GM12878 (cell line): ENCODE results near the gene SPATA32. TPM values are rescaled to one million over a fixed set of nuclear protein-coding genes. Genes with fewer than 3 reads are reported as not detected.
A peak's percentile ranks its signal among the peaks of the same experiment; 100 is the strongest.

Source experiments
- ATAC-seq: fragments of 200-7000 bp; cut with Tn5 transposase; 3 replicates; pipeline ENCODE4 v1.9.1; 2020; ENCODE audit warnings: mild to moderate bottlenecking, moderate library complexity
- BruUV-seq: library from RNA; stranded (reverse); fragments of 400-500 nt; replicated peaks from 2 replicates; lab custom pipeline; 2021; lab: Mats Ljungman, UMichigan
- CTCF ChIA-PET: fragments of 300-600 bp; sonication (Branson Sonifier 250); formaldehyde crosslinking; extraction: SDS; loops from one replicate; lab custom pipeline; 2021; ENCODE audit warnings: inconsistent platforms; lab: Yijun Ruan, JAX
- POLR2A ChIA-PET: fragments of 350-600 bp; formaldehyde crosslinking; extraction: SDS; loops from one replicate; lab custom pipeline; 2021; ENCODE audit warnings: inconsistent platforms; lab: Charles Lee
- RAD21 ChIA-PET: fragments of 300-600 bp; sonication (Branson Sonifier 250); formaldehyde crosslinking; loops from one replicate; lab custom pipeline; 2023; ENCODE audit warnings: antibody characterized with exemption; ENCODE audit not compliant: unreplicated experiment; lab: Charles Lee
- SMC1A ChIA-PET: fragments of 300-600 bp; sonication (Branson Sonifier 250); formaldehyde crosslinking; loops from one replicate; lab custom pipeline; 2023; ENCODE audit not compliant: unreplicated experiment, uncharacterized antibody; lab: Charles Lee
- DNase-seq: peaks from one replicate; pipeline ENCODE4 v3.0.0-alpha.2; 2011; ENCODE audit warnings: low read depth, low spot score
- FAIRE-seq: peaks from 3 replicates; lab custom pipeline; 2011; peaks lifted over from hg19 to GRCh38; lab: Jason Lieb, UNC
- H2AFZ ChIP-seq: 2 replicates; pipeline ENCODE4 v1.6.0; 2011; ENCODE audit warnings: low read depth, low read length, control low read depth; ENCODE audit not compliant: control insufficient read depth
- H3K27ac ChIP-seq: 2 replicates; pipeline ENCODE4 v1.5.1; 2011; ENCODE audit warnings: control low read depth; ENCODE audit not compliant: control insufficient read depth, insufficient read depth
- H3K27me3 ChIP-seq, 2 experiments: replicated peaks in 1 of 2; 2 replicates each; pipeline versions ENCODE4 v1.6.0 to v1.6.1; 2011; ENCODE audit warnings: low read length in 1 of 2; ENCODE audit not compliant: control insufficient read depth in 2 of 2, insufficient read depth in 2 of 2
- H3K36me3 ChIP-seq, 2 experiments: 2 replicates each; pipeline ENCODE4 v1.5.1; 2011; ENCODE audit warnings: low read length in 1 of 2; ENCODE audit not compliant: control insufficient read depth in 2 of 2, insufficient read depth in 2 of 2
- H3K4me1 ChIP-seq: 2 replicates; pipeline ENCODE4 v1.6.1; 2011; ENCODE audit warnings: mild to moderate bottlenecking, low read length, moderate library complexity, mixed read lengths; ENCODE audit not compliant: control insufficient read depth, insufficient read depth
- H3K4me2 ChIP-seq: 2 replicates; pipeline ENCODE4 v1.6.0; 2011; ENCODE audit warnings: control low read depth; ENCODE audit not compliant: control insufficient read depth, insufficient read depth
- H3K4me3 ChIP-seq: fragments of 200-600 bp; sonication (generic); 2 replicates; pipeline ENCODE4 v1.5.1; 2016
- H3K79me2 ChIP-seq: 2 replicates; pipeline ENCODE4 v1.6.0; 2011; ENCODE audit warnings: low read length; ENCODE audit not compliant: control insufficient read depth, insufficient read depth
- H3K9ac ChIP-seq: 2 replicates; pipeline ENCODE4 v1.8.0; 2011; ENCODE audit warnings: low read length, control low read depth, mixed read lengths; ENCODE audit not compliant: control insufficient read depth, insufficient read depth
- H3K9me3 ChIP-seq: replicated peaks from 3 replicates; pipeline ENCODE4 v1.5.1; 2011; ENCODE audit warnings: mild to moderate bottlenecking, low read length; ENCODE audit not compliant: control insufficient read depth, insufficient read depth
- H4K20me1 ChIP-seq: 2 replicates; pipeline ENCODE4 v1.6.0; 2011; ENCODE audit not compliant: control insufficient read depth, insufficient read depth
- ASH2L ChIP-seq: fragments of 300-600, 200-600 bp; sonication (generic); IDR thresholded peaks from 2 replicates; pipeline ENCODE4 v1.6.1; 2017; ENCODE audit warnings: low read depth, mild to moderate bottlenecking, borderline replicate concordance
- IKZF1 ChIP-seq: fragments of 450-650 bp; conservative IDR thresholded peaks from 2 replicates; pipeline ENCODE4 v1.6.1; 2017; ENCODE audit warnings: antibody characterized with exemption, mild to moderate bottlenecking
- NFYB ChIP-seq: IDR thresholded peaks from 2 replicates; pipeline ENCODE4 v1.6.1; 2011; ENCODE audit warnings: low read depth, mild to moderate bottlenecking, low read length, improper control_type of control experiment, moderate library complexity; ENCODE audit not compliant: insufficient read depth
- RB1 ChIP-seq: fragments of 450-650 bp; formaldehyde crosslinking; IDR thresholded peaks from 2 replicates; pipeline ENCODE4 v1.6.1; 2017; ENCODE audit warnings: mild to moderate bottlenecking, borderline replicate concordance
- SMC3 ChIP-seq: IDR thresholded peaks from 2 replicates; pipeline ENCODE4 v1.6.1; 2011; ENCODE audit warnings: low read length, improper control_type of control experiment, borderline replicate concordance
- SUZ12 ChIP-seq: fragments of 200-600 bp; sonication (generic); IDR thresholded peaks from one replicate; pipeline ENCODE4 v1.6.1; 2018; ENCODE audit warnings: antibody characterized with exemption, mild to moderate bottlenecking; ENCODE audit not compliant: unreplicated experiment
- TAF1 ChIP-seq: IDR thresholded peaks from 2 replicates; pipeline ENCODE4 v1.6.1; 2011; ENCODE audit warnings: mild to moderate bottlenecking, low read depth, low read length, borderline replicate concordance
- WGBS: methylation state at CpG from one replicate; pipeline ENCODE4 v1.1.6; 2016; ENCODE audit warnings: low lambda C conversion rate; ENCODE audit not compliant: insufficient replicate concordance, insufficient coverage; ENCODE audit errors: missing lambda C conversion rate; 5-methylcytosine and 5-hydroxymethylcytosine counted together
- in situ Hi-C: fragments of 300-500 bp; cut with MboI; formaldehyde crosslinking; loops from 9 replicates; pipeline ENCODE4 v1.14.3; 2018; ENCODE audit warnings: mixed read lengths
- intact Hi-C: fragments of 100-400 bp; cut with micrococcal nuclease; formaldehyde crosslinking; loops from one replicate; pipeline ENCODE4 v1.14.2; 2022; ENCODE audit not compliant: unreplicated experiment
- polyA plus RNA-seq, 11 experiments: library from polyadenylated mRNA; depleted of rRNA in 4 of 11; unstranded in 6 of 11; stranded (reverse) in 5 of 11; fragments of >200 nt; fragmentation: Nextera tagmentation in 4 of 11; fragmentation: Illumina TruSeq in 1 of 11; extraction: Ambion mirVana in 4 of 11; extraction: Trizol in 1 of 11; gene quantifications; 1 replicate in 1 of 11; 2 replicates in 10 of 11; pipeline versions ENCODE4 v1.2.1 to v1.2.3, GENCODE V29; 2011 to 2016; ENCODE audit warnings: inconsistent platforms in 2 of 11, missing spikeins in 2 of 11, low read depth in 1 of 11
- total RNA-seq, 4 experiments: library from RNA; depleted of rRNA in 3 of 4; stranded (reverse); fragments of >200 nt in 3 of 4; fragmentation: Illumina TruSeq in 1 of 4; extraction: Trizol in 1 of 4; gene quantifications; 2 replicates each; pipeline versions ENCODE4 v1.2.1 to v1.2.3, GENCODE V29; 2013 to 2021
- TF ChIP-seq, protein P1 (sequence below), 3 experiments: IDR thresholded peaks in 2 of 3; conservative IDR thresholded peaks in 1 of 3; 2 replicates each; pipeline ENCODE4 v1.5.1; 2011; ENCODE audit warnings: low read depth in 3 of 3, low read length in 3 of 3, mild to moderate bottlenecking in 3 of 3, control low read depth in 2 of 3, moderate library complexity in 2 of 3, inconsistent platforms in 1 of 3, mixed read lengths in 1 of 3; ENCODE audit not compliant: control insufficient read depth in 2 of 3, insufficient read depth in 1 of 3; ENCODE audit errors: extremely low read depth in 1 of 3

The SPATA32 gene
- total and polyA plus RNA-seq, 10 of the 15 experiments (the other 5 are each of a cell fraction or from before 2014, with no cell fraction given): 0.03 to 0.35 (median 0.11) TPM; not detected in 3

DNA sequence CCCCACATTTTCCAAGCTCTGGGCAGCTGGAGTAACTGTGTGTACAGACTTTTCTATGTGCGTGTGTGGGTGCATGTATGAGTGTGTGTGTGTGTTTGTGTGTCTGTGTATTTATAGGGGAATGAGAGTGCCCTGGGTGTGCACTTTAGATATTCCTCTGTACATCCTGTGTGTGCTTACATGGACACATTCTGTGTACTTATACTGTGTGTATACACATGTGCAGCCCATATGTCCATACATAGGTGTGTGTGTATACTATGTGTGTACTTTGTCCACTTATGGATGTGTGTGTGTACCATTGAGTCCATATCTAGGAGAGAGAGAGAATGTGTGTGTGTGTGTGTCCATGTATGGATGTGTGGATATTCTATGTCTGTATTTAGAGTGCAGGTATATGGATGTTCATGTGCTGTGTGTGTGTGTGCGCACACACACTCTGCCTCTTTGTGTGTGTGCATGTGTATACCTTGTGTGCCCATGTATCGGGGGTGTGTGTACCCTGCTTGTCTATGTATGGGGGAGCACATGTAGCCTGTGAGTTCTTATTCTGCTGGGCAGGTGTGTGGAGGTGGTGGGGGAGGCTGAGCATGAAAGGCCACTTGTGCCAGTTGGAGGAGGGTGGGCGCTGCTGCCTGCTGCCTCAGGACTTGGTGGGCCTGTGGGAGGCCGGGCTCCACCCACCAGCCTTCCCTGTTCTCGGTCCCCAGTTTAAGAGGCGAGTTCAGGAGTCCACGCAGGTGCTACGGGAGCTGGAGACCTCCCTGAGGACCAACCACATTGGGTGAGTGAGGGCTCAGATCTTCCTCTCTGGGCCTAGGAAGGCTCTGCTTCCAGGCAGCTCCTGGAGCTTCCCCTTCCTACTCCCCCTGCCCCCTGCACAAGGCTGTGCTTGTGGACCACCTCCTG, 29.1 kb downstream of the SPATA32 start (continued):
- TF ChIP-seq ASH2L (no peak), NFYB (no peak), IKZF1 (no peak), RB1 (no peak), SUZ12 (no peak)

DNA sequence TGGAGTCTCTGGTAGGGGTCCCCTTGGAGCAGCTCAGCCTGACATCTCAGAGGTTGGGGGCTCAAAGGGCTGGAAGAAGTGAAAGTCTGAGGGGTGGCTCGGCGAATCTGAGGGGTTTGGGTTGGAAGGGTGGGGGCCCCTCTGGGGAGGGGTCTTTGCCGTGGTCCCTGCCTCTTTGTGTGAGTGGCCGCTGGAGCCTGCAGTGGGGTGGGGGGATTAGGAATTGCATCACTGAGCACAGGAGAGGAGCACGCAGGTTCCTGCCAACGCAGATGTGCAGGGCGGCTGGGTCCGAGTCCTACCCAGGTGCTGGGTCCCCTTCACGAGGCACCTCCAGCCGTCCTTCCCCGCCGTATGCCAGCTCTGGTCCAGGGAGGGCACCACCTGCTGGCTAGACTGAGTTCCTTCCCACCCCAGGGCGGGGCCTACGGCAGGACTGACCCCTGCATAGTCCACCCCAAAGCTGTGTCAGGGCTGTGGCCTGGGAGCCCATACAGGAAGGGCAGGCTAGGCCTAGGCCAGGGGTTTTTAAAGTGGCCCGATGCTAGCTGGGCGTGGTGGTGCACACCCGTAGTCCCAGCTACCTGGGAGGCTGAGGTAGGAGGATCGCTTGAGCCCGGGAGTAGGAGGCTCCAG, 30.3 kb downstream of the SPATA32 start:
- RAD21 ChIA-PET: interaction anchor here (1.1 to 10.1 kb wide), 7 partner anchors 11 to 154 kb away, joined by 3 to 225 read pairs (median 3); partner anchors contain the start of genes ACBD4 and FMNL1
- in situ Hi-C loops (no loop called here), intact Hi-C loops (no loop called here)
- Histone ChIP-seq H3K4me1 (peaks cover 42% of the 10 kb centered on the region), H3K9me3 (no peaks in the 10 kb centered on the region), H4K20me1 (no peaks in the 10 kb centered on the region; the same call in 1 of the 2 replicates), H3K4me2 (no peak overlapping the region), H3K27ac (no peak overlapping the region; the same call in 1 of the 2 replicates), H3K27me3 (no peaks in the 10 kb centered on the region), H3K36me3 (peaks cover 16 to 23% of the 10 kb centered on the region in 2 experiments), H3K79me2 (peaks cover 46% of the 10 kb centered on the region), H3K9ac (no peak overlapping the region), H3K4me3 (no peak overlapping the region), H2AFZ (no peak overlapping the region)
- POLR2A ChIA-PET: interaction anchor here (0.6 to 5.4 kb wide), 4 partner anchors 11 to 87 kb away, joined by 3 to 53 read pairs (median 3); partner anchors contain the start of gene FMNL1
- TF ChIP-seq, protein P1, sequence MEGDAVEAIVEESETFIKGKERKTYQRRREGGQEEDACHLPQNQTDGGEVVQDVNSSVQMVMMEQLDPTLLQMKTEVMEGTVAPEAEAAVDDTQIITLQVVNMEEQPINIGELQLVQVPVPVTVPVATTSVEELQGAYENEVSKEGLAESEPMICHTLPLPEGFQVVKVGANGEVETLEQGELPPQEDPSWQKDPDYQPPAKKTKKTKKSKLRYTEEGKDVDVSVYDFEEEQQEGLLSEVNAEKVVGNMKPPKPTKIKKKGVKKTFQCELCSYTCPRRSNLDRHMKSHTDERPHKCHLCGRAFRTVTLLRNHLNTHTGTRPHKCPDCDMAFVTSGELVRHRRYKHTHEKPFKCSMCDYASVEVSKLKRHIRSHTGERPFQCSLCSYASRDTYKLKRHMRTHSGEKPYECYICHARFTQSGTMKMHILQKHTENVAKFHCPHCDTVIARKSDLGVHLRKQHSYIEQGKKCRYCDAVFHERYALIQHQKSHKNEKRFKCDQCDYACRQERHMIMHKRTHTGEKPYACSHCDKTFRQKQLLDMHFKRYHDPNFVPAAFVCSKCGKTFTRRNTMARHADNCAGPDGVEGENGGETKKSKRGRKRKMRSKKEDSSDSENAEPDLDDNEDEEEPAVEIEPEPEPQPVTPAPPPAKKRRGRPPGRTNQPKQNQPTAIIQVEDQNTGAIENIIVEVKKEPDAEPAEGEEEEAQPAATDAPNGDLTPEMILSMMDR (IDR thresholded peaks at IDR 0.05 in 2 of 3, conservative IDR thresholded peaks at IDR 0.05 in 1 of 3; ENCODE audit: control insufficient read depth in 2 of 3, extremely low read depth in 1 of 3, insufficient read depth in 1 of 3, low read depth in 3 of 3, low read length in 3 of 3): peak; percentile 17 to 43 (median 31); a peak in 4 of 6 replicates
- no peak for TF ChIP-seq TAF1
- TF ChIP-seq SMC3: peak; percentile 31; the same call in 1 of the 2 replicates
- BruUV-seq: no TSS peak
- DNase-seq (no peak), FAIRE-seq (no peak), ATAC-seq (no peak)
- 78% methylated on average over 19 of the region's 19 CpGs for WGBS
- SMC1A ChIA-PET: interaction anchor here (1.1 to 11.4 kb wide), 4 partner anchors 8 to 35 kb away, joined by 3 to 201 read pairs (median 6); no protein-coding TSS in a partner anchor
- CTCF ChIA-PET: interaction anchor here (0.5 to 12.8 kb wide), 11 partner anchors 12 to 154 kb away, joined by 3 to 429 read pairs (median 4); partner anchors contain the start of genes ACBD4 and FMNL1
